ENCODE measurements around the gene ARSG. TPM values are rescaled to one million over a fixed set of nuclear protein-coding genes. Genes with fewer than 3 reads are reported as not detected.
A peak's percentile ranks its signal among the peaks of the same experiment; 100 is the strongest.

Gene ARSG
- total RNA-seq, 2 donors from 2014 or later = 4.4 to 14.1 TPM

DNA sequence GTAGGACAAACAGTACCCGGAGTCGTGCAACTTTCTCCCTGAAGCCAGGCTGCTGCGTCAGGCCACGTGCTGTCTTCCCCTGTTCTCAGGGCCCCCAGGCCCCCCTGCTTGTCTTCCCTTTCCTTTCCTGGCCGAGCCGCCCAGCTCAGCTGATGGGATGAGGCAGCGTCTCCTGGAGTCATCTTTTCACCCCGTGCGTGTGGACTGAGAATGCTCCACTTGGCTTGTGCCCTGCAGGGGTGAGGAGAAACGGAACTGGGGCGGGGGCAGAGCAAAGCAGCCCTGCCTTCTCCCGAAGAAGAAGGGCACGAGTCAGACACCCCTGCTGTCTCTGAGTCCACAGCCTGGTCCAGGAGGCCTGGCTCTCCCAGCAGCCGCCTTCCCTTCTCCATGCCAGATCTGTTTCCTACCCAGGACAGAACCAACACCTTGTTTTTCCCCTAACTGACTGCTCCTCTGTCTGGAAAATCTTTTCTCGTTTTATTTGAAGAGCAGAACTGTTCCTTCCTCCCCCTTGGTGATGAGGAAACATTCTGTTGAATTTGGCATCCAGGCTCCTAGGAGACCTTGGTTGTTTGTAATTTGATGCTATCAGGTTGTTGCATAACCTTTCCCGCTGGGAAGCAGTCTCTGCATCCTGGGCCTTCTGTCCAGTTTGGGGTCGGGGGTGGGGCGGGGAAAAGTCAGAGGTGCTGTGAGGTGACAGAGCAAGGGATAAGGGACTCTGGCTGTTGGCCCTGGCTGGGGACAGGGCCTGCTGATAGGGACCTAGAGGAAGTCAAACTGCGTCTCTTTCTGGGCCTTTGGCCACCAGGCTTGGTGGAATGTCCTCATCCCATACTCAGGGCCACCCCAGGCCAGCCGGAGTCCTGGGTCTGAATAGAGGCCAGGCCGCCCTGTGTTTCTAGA lies 87.2 kb downstream of the ARSG start:
- Histone ChIP-seq H3K27me3 (ENCODE audit: control insufficient read depth, insufficient read depth, low read length, poor library complexity, severe bottlenecking) (no peaks in the 10 kb centered on the region), H3K9me3 (ENCODE audit: control insufficient read depth, low read length) (no peaks in the 10 kb centered on the region), H3K4me3 (ENCODE audit: low read length) (no peak overlapping the region), H3K4me1 (ENCODE audit: control insufficient read depth, insufficient read depth, low read length) (no peaks in the 10 kb centered on the region), H3K27ac (ENCODE audit: low read depth, low read length) (peak overlapping the region; percentile 59), H3K9ac (ENCODE audit: extremely low read depth, low read length, poor library complexity, severe bottlenecking) (no peak overlapping the region), H3K36me3 (ENCODE audit: control insufficient read depth, insufficient read depth, low read length) (no peaks in the 10 kb centered on the region)
- Mint-ChIP-seq H3K9me3 (no peaks in the 10 kb centered on the region), H3K36me3 (ENCODE audit: low read depth) (no peaks in the 10 kb centered on the region), H3K27ac (peak overlapping the region; percentile 59), H3K27me3 (ENCODE audit: insufficient read depth) (no peaks in the 10 kb centered on the region), H3K4me1 (peaks cover 15% of the 10 kb centered on the region), H3K4me3 (no peak overlapping the region)
- 48 to 60% methylated on average over 13 to 21 of the region's 21 CpGs for WGBS, 2 experiments (ENCODE audit: insufficient coverage in 1 of 2, insufficient read length in 1 of 2)
- TF ChIP-seq, protein P1, sequence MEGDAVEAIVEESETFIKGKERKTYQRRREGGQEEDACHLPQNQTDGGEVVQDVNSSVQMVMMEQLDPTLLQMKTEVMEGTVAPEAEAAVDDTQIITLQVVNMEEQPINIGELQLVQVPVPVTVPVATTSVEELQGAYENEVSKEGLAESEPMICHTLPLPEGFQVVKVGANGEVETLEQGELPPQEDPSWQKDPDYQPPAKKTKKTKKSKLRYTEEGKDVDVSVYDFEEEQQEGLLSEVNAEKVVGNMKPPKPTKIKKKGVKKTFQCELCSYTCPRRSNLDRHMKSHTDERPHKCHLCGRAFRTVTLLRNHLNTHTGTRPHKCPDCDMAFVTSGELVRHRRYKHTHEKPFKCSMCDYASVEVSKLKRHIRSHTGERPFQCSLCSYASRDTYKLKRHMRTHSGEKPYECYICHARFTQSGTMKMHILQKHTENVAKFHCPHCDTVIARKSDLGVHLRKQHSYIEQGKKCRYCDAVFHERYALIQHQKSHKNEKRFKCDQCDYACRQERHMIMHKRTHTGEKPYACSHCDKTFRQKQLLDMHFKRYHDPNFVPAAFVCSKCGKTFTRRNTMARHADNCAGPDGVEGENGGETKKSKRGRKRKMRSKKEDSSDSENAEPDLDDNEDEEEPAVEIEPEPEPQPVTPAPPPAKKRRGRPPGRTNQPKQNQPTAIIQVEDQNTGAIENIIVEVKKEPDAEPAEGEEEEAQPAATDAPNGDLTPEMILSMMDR (conservative IDR thresholded peaks at IDR 0.05) = no peak
- peak; percentile 85 for DNase-seq

DNA sequence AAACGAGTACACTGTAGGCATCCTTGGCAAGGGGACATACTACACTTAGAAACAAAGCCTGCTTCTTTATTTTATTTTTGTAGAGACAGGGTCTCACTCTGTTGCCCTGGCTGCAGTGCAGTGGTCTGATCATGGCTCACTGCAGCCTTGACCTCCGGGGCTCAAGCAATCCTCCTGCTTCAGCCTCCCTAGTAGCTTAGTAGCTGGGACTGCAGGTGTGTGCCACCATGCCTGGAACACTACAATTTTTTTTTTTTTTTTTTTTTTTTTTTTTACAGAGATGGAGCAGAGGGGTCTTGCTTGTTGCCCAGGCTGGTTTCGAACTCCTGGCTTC lies 87.8 kb downstream of the ARSG start:
- H3K9me3 ChIP-seq (ENCODE audit: control insufficient read depth, low read length) = no peaks in the 10 kb centered on the region
- peaks cover 15% of the 10 kb centered on the region for H3K4me1 Mint-ChIP-seq
- no peaks in the 10 kb centered on the region for H3K36me3 ChIP-seq (ENCODE audit: control insufficient read depth, insufficient read depth, low read length)
- no peak overlapping the region for H3K27ac ChIP-seq (ENCODE audit: low read depth, low read length)
- no peak overlapping the region for H3K4me3 ChIP-seq (ENCODE audit: low read length)
- H3K4me3 Mint-ChIP-seq = no peak overlapping the region
- no peak for DNase-seq
- H3K27me3 Mint-ChIP-seq (ENCODE audit: insufficient read depth) = no peaks in the 10 kb centered on the region
- WGBS, 2 experiments (ENCODE audit: insufficient coverage in 1 of 2, insufficient read length in 1 of 2) = 89 to 100% methylated on average over 1 to 3 of the region's 3 CpGs
- no peaks in the 10 kb centered on the region for H3K9me3 Mint-ChIP-seq
- H3K4me1 ChIP-seq (ENCODE audit: control insufficient read depth, insufficient read depth, low read length) = no peaks in the 10 kb centered on the region
- H3K27ac Mint-ChIP-seq = no peak overlapping the region
- no peaks in the 10 kb centered on the region for H3K27me3 ChIP-seq (ENCODE audit: control insufficient read depth, insufficient read depth, low read length, poor library complexity, severe bottlenecking)
- TF ChIP-seq, protein P1 (conservative IDR thresholded peaks at IDR 0.05) = no peak
- H3K36me3 Mint-ChIP-seq (ENCODE audit: low read depth) = no peaks in the 10 kb centered on the region
- no peak overlapping the region for H3K9ac ChIP-seq (ENCODE audit: extremely low read depth, low read length, poor library complexity, severe bottlenecking)

DNA sequence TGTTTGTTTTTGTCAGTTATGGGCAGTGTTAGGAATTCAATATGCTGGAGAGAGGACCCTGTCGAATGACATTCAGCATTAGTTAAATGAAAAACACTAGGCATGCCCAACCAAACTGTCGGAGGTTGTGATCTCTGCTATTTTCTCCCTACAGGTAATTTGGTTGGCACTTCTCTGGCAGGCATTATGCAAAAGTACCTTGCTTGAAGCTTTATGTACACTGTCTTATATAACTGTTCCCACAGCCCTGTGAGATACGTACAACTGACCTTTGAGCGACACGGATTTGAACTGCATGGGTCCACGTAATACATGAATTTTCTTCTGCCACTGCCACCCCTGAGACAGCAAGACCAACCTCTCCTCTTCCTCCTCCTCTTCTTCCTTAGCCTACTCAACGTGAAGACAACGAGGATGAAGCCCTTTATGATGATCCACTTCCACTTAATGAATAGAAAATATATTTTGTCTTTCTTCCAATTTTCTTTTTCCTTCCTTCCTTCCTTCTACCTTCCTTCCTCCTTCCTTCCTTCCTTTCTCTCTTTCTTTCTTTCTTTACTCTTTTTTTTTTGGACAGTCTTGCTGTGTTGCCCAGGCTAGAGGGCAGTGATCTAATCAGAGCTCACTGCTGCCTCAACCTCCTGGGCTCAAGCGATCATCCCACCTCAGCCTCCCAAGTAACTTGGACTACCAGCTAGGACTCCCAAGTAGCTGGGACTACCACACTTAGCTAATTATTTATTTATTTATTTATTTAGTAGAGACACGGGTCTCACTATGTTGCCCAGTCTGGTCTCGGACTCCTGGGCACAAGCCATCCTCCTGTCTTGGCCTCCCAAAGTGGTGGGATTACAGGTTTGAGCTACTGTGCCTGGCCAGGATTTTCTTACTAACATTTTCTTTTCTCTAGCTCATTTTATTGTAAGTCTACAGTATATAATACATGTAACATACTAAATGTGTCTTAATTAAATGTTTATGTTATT lies 88.7 kb downstream of the ARSG start:
- Mint-ChIP-seq H3K4me1 (peaks cover 15% of the 10 kb centered on the region), H3K27ac (no peak overlapping the region), H3K27me3 (ENCODE audit: insufficient read depth) (no peaks in the 10 kb centered on the region), H3K9me3 (no peaks in the 10 kb centered on the region), H3K4me3 (no peak overlapping the region), H3K36me3 (ENCODE audit: low read depth) (no peaks in the 10 kb centered on the region)
- no peaks in the 10 kb centered on the region for H3K9me3 ChIP-seq (ENCODE audit: control insufficient read depth, low read length)
- H3K36me3 ChIP-seq (ENCODE audit: control insufficient read depth, insufficient read depth, low read length) = no peaks in the 10 kb centered on the region
- no peak for DNase-seq
- H3K4me3 ChIP-seq (ENCODE audit: low read length) = no peak overlapping the region
- H3K9ac ChIP-seq (ENCODE audit: extremely low read depth, low read length, poor library complexity, severe bottlenecking) = no peak overlapping the region
- H3K27ac ChIP-seq (ENCODE audit: low read depth, low read length) = no peak overlapping the region
- TF ChIP-seq, protein P1 (conservative IDR thresholded peaks at IDR 0.05) = no peak
- H3K4me1 ChIP-seq (ENCODE audit: control insufficient read depth, insufficient read depth, low read length) = no peaks in the 10 kb centered on the region
- WGBS, 2 experiments (ENCODE audit: insufficient coverage in 1 of 2, insufficient read length in 1 of 2) = 89 to 94% methylated on average over 8 to 11 of the region's 11 CpGs
- H3K27me3 ChIP-seq (ENCODE audit: control insufficient read depth, insufficient read depth, low read length, poor library complexity, severe bottlenecking) = no peaks in the 10 kb centered on the region

Measured in endodermal cell (in vitro differentiated cells).